Testis (tissue), 3 donors: ENCODE data around the gene ANKRD31. TPM values are rescaled to one million over a fixed set of nuclear protein-coding genes. Genes with fewer than 3 reads are reported as not detected.

Experiments used
- DNase-seq: peaks from one replicate; pipeline ENCODE4 v3.0.0-alpha.2; 2019
- H3K27ac ChIP-seq, 2 donors: fragments of 200-600 bp; sonication (generic); one replicate each; pipeline ENCODE4 v1.5.1; 2019
- H3K27me3 ChIP-seq: fragments of 200-600 bp; sonication (generic); one replicate; pipeline ENCODE4 v1.5.1; 2019
- H3K36me3 ChIP-seq: fragments of 200-600 bp; sonication (generic); one replicate; pipeline ENCODE4 v1.5.1; 2017; ENCODE audit warnings: low read depth; ENCODE audit errors: missing control alignments
- H3K4me1 ChIP-seq: fragments of 200-600 bp; sonication (generic); one replicate; pipeline ENCODE4 v1.5.1; 2019
- H3K4me3 ChIP-seq, 2 donors: fragments of 200-600 bp; sonication (generic); one replicate each; pipeline ENCODE4 v1.5.1; 2017 to 2019
- H3K9me3 ChIP-seq: fragments of 200-600 bp; sonication (generic); one replicate; pipeline ENCODE4 v1.5.1; 2017
- CTCF ChIP-seq, 3 experiments: fragments of 450-650 bp in 2 of 3; fragments of 200-600 bp in 1 of 3; sonication (generic) in 1 of 3; IDR thresholded peaks; one replicate each; pipeline ENCODE4 v1.5.1; 2016 to 2019; ENCODE audit warnings: antibody characterized with exemption in 3 of 3, mild to moderate bottlenecking in 2 of 3, moderate library complexity in 1 of 3
- POLR2A ChIP-seq: fragments of 450-650 bp; IDR thresholded peaks from one replicate; pipeline ENCODE4 v1.6.1; 2017; ENCODE audit warnings: antibody characterized with exemption, mild to moderate bottlenecking, moderate library complexity
- WGBS, 2 donors: methylation state at CpG; one replicate each; pipeline ENCODE4 v1.1.5; 2018; 5-methylcytosine and 5-hydroxymethylcytosine counted together
- intact Hi-C: fragments of 100-400 bp; cut with DNase I; formaldehyde crosslinking; loops from one replicate; pipeline ENCODE4 v1.15.1; 2023; ENCODE audit warnings: low total_unique reads
- polyA plus RNA-seq: library from polyadenylated mRNA; stranded (reverse); fragments of 350-450 nt; fragmentation: Illumina TruSeq; extraction: RNeasy Lipid Tissue Mini Kit (QIAGEN cat#74804); gene quantifications from one replicate; pipeline ENCODE4 v1.2.3, GENCODE V29; 2014; ENCODE audit warnings: low read depth, low replicate concordance; ENCODE audit not compliant: insufficient read depth
- total RNA-seq, 2 donors: library from RNA; depleted of rRNA; stranded (reverse); fragments of >200 nt; gene quantifications; one replicate each; pipeline ENCODE4 v1.2.3, GENCODE V29; 2016

The ANKRD31 gene
- total and polyA plus RNA-seq, 3 donors from 2014 or later, result 3.7 to 16.9 (median 10.3) TPM

GRCh38 chr5:75059912-75060545 is 176.6 kb downstream of the ANKRD31 start:
- intact Hi-C loops, result no loop called here
- TF ChIP-seq POLR2A (no peak), CTCF (IDR thresholded peaks at IDR 0.05) (no peak)
- WGBS, 2 donors, result 76 to 82% methylated on average over 4 of the region's 4 CpGs
- no peak overlapping the region for H3K4me3 ChIP-seq
- H3K9me3 ChIP-seq, result no peaks in the 10 kb centered on the region
- H3K4me1 ChIP-seq, result no peaks in the 10 kb centered on the region
- DNase-seq, result no peak
- H3K27ac ChIP-seq, result no peak overlapping the region
- H3K27me3 ChIP-seq, result no peaks in the 10 kb centered on the region
- H3K36me3 ChIP-seq, result no peaks in the 10 kb centered on the region

GRCh38 chr5:75058986-75059535 is 177.6 kb downstream of the ANKRD31 start:
- WGBS, 2 donors, result 90 to 93% methylated on average over 3 of the region's 3 CpGs
- intact Hi-C loops, result no loop called here
- Histone ChIP-seq H3K4me3 (no peak overlapping the region), H3K36me3 (no peaks in the 10 kb centered on the region), H3K4me1 (peaks cover 7% of the 10 kb centered on the region), H3K27ac (no peak overlapping the region), H3K27me3 (no peaks in the 10 kb centered on the region), H3K9me3 (no peaks in the 10 kb centered on the region)
- no peak for DNase-seq
- TF ChIP-seq CTCF (IDR thresholded peaks at IDR 0.05) (no peak), POLR2A (no peak)

GRCh38 chr5:75057561-75057960 is 179.1 kb downstream of the ANKRD31 start:
- TF ChIP-seq CTCF (IDR thresholded peaks at IDR 0.05), result no peak
- no peak for TF ChIP-seq POLR2A
- DNase-seq, result no peak
- WGBS, 2 donors, result 61 to 66% methylated on average over 2 of the region's 2 CpGs
- H3K4me3 ChIP-seq, result no peak overlapping the region
- peaks cover 7% of the 10 kb centered on the region for H3K4me1 ChIP-seq
- intact Hi-C loops, result no loop called here
- H3K27ac ChIP-seq, result no peak overlapping the region
- H3K27me3 ChIP-seq, result no peaks in the 10 kb centered on the region
- no peaks in the 10 kb centered on the region for H3K36me3 ChIP-seq
- H3K9me3 ChIP-seq, result no peaks in the 10 kb centered on the region

- Histone ChIP-seq H3K27me3 (no peaks in the 10 kb centered on the region), H3K27ac (no peak overlapping the region), H3K36me3 (no peaks in the 10 kb centered on the region), H3K9me3 (no peaks in the 10 kb centered on the region), H3K4me1 (peaks cover 16% of the 10 kb centered on the region), H3K4me3 (no peak overlapping the region)
- no peak for DNase-seq
- intact Hi-C loops, result no loop called here
- TF ChIP-seq CTCF (IDR thresholded peaks at IDR 0.05) (no peak), POLR2A (no peak)
- WGBS, 2 donors, result 70 to 83% methylated on average over 1 of the region's 1 CpG
Measured at GRCh38 chr5:75055727-75056144, 180.9 kb downstream of the ANKRD31 start.
